NCI-H748 treated with DMSO at 0.1 percent for 48 hours (cell line): ENCODE results near the gene CDK18.

ENCODE experiments used
- DNase-seq: peaks from one replicate; lab custom pipeline; 2025; lab: John Stamatoyannopoulos, UW

Gene CDK18

GRCh38 chr1:205570796-205571537, 66.5 kb downstream of the CDK18 start:
- DNase-seq, result no peak

GRCh38 chr1:205571747-205572146, 67.3 kb downstream of the CDK18 start:
- no peak for DNase-seq

- no peak for DNase-seq
Measured at GRCh38 chr1:205572421-205572820, 68.0 kb downstream of the CDK18 start.

- no peak for DNase-seq
Measured at GRCh38 chr1:205575294-205575885, 70.9 kb downstream of the CDK18 start.

GRCh38 chr1:205576011-205576410, 71.5 kb downstream of the CDK18 start:
- DNase-seq, result no peak

GRCh38 chr1:205576805-205577761, 72.6 kb downstream of the CDK18 start:
- DNase-seq, result no peak

GRCh38 chr1:205577874-205578658, 73.6 kb downstream of the CDK18 start:
- no peak for DNase-seq

GRCh38 chr1:205578780-205579571, 74.5 kb downstream of the CDK18 start:
- DNase-seq, result no peak

GRCh38 chr1:205579711-205580110, 75.2 kb downstream of the CDK18 start:
- no peak for DNase-seq

- DNase-seq, result no peak
Measured at GRCh38 chr1:205580140-205580922, 75.9 kb downstream of the CDK18 start.

GRCh38 chr1:205580923-205581180, 76.4 kb downstream of the CDK18 start:
- no peak for DNase-seq

- no peak for DNase-seq
Measured at GRCh38 chr1:205581321-205581980, 77.0 kb downstream of the CDK18 start.

GRCh38 chr1:205582046-205582445, 77.6 kb downstream of the CDK18 start:
- no peak for DNase-seq
